Sigmoid colon (tissue), 4 donors: ENCODE measurements around the gene CGB1.

Experiments
- CTCF ChIP-seq, 4 experiments: fragments of 450-650 bp in 3 of 4; fragments of 200-600 bp in 1 of 4; IDR thresholded peaks; one replicate each; pipeline ENCODE4 v1.5.1; 2016 to 2019; ENCODE audit warnings: antibody characterized with exemption in 4 of 4, mild to moderate bottlenecking in 3 of 4, moderate library complexity in 2 of 4
- EP300 ChIP-seq, 4 donors: sonication (generic); formaldehyde crosslinking; IDR thresholded peaks; one replicate each; pipeline ENCODE4 v1.6.1; 2017; ENCODE audit warnings: antibody characterized with exemption in 4 of 4
- POLR2A ChIP-seq, 2 donors: fragments of 450-650 bp; IDR thresholded peaks; one replicate each; pipeline ENCODE4 v1.6.1; 2016; ENCODE audit warnings: antibody characterized with exemption in 2 of 2, mild to moderate bottlenecking in 2 of 2, moderate library complexity in 2 of 2
- POLR2AphosphoS5 ChIP-seq, 4 donors: sonication (generic); formaldehyde crosslinking; IDR thresholded peaks; one replicate each; pipeline ENCODE4 v1.6.1; 2017; ENCODE audit warnings: antibody characterized with exemption in 4 of 4

DNA sequence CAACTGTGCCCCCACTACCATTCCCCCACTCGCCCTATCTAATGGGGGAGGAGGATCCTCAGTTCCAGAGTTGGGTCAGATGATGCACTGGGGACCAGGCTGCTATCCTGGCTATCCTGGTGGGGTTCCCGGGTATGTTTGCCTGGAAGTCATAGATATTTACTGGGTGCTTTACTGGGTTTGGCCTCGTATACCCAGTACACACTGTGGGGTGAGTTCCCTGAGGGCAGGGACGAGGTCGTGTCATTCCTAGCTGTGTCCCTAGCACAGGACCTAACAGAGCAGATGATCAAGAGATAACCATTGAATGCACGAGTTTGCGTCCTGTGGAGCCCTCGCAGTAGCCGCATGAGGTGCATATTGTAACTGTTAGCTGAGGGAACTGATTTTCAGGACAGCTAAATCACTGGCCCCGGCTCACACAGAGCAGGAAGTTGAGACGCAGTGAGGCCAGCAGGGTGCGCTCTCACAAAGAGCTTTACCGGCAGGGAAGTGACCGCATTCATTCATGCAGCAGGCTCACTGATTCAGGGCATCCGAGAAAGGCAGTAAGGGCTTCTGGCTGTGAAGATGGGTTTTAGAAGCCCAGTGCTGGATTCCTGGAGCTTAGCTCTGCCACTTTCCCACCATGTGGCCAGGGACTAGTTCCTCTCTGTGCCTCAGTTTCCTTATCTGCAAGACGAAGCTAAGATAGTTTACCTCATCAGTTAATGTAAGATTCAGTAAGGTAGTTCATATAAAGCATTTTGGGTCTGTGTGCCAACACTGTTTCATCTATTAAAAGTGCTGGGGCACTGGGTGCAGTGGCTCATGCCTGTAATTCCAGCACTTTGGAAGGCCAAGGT is 37.0 kb downstream of the CGB1 start:
- peak in 3 of 4 experiments; percentile 33 to 49 (median 34) for TF ChIP-seq CTCF (IDR thresholded peaks at IDR 0.05)
- no peak for TF ChIP-seq POLR2A (IDR thresholded peaks at IDR 0.05)
- TF ChIP-seq POLR2AphosphoS5 (IDR thresholded peaks at IDR 0.05), result no peak
- TF ChIP-seq EP300 (IDR thresholded peaks at IDR 0.05), result no peak
